ENCODE data around the gene SEMA4A. TPM values are rescaled to one million over a fixed set of nuclear protein-coding genes. Genes with fewer than 3 reads are reported as not detected.

The SEMA4A gene
- total and polyA plus RNA-seq, 9 of the 15 experiments (the other 6 are each of a cell fraction or from before 2014, with no cell fraction given) = 0.04 to 1.7 (median 0.45) TPM

GRCh38 chr1:156123356-156124196, 29.8 kb upstream of the SEMA4A start (continued):
- 0 out of 2 replicates have a peak, but pooled peaks have one; percentile 18 for TF ChIP-seq MAX (CRISPR knock-in tag; IDR thresholded peaks at IDR 0.05)
- TF ChIP-seq ETV6 (IDR thresholded peaks at IDR 0.05; ENCODE audit: borderline replicate concordance in 1 of 2, low read depth in 2 of 2, low read length in 1 of 2) = no peak
- no peak for TF ChIP-seq ETV6 (CRISPR knock-in tag; IDR thresholded peaks at IDR 0.05; ENCODE audit: borderline replicate concordance)
- no peak for TF ChIP-seq ZNF518B (CRISPR knock-in tag; IDR thresholded peaks at IDR 0.05)
- no peak for TF ChIP-seq SRSF1 (IDR thresholded peaks at IDR 0.05; ENCODE audit: low read depth, low read length)
- TF ChIP-seq MTA3 (IDR thresholded peaks at IDR 0.05; ENCODE audit: borderline replicate concordance) = peak; percentile 13; the same call in 1 of the 2 replicates
- TF ChIP-seq CREB3L1 (IDR thresholded peaks at IDR 0.05; ENCODE audit: borderline replicate concordance, low read depth) = peak; percentile 99
- TF ChIP-seq ZNF766 (CRISPR knock-in tag; conservative IDR thresholded peaks at IDR 0.05) = peak; percentile 51
- TF ChIP-seq ATF1 (CRISPR knock-in tag; IDR thresholded peaks at IDR 0.05) = no peak
- peak; percentile 78 for TF ChIP-seq ATF1 (tag; IDR thresholded peaks at IDR 0.05)
- TF ChIP-seq GTF3C2 (IDR thresholded peaks at IDR 0.05; ENCODE audit: borderline replicate concordance, extremely low read depth, insufficient read length) = no peak
- peak in 1 of 3 experiments; percentile 17; a peak in 1 of 6 replicates for TF ChIP-seq ZBTB11 (CRISPR knock-in tag; IDR thresholded peaks at IDR 0.05)
